ENCODE data around the gene VIPAS39.

The VIPAS39 gene

GRCh38 chr14:77470224-77470870 lies 12.9 kb upstream of the VIPAS39 start:
- no peaks in the 10 kb centered on the region for H3K27me3 ChIP-seq (ENCODE audit: control insufficient read depth, insufficient read depth, low read length, poor library complexity, severe bottlenecking)
- H3K36me3 ChIP-seq (ENCODE audit: control insufficient read depth, insufficient read depth, low read length): peaks cover 22% of the 10 kb centered on the region
- no peak overlapping the region for H3K27ac ChIP-seq (ENCODE audit: insufficient read depth, low read depth, low read length, poor library complexity, severe bottlenecking)
- no peak overlapping the region for H3K4me3 ChIP-seq (ENCODE audit: insufficient read depth, low read depth, low read length)
- no peaks in the 10 kb centered on the region for H3K9me3 ChIP-seq (ENCODE audit: control insufficient read depth, low read length)
- 87% methylated on average over 5 of the region's 5 CpGs for WGBS, 2 experiments
- H3K4me1 ChIP-seq (ENCODE audit: control insufficient read depth, insufficient read depth, low read length): no peaks in the 10 kb centered on the region

DNA sequence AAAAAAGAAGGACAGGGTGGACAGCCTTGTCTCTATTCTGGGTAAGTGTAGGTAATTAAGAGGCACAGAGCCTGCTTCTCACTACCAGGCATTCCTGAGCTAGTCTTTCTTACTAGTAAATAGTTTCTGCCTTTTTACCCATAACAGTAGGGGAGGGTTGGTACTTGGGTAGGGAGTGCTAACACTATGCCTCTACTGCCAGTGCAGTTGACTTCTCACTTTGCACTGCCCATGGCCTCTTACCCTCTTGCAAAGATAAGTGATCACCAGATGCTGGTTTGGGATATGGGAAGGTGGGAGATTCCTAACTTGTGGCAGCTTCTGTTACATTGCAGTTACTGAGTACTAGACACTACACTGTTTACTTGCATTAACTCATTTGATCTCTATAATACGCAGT lies 12.1 kb upstream of the VIPAS39 start:
- H3K36me3 ChIP-seq (ENCODE audit: control insufficient read depth, insufficient read depth, low read length): peaks cover 28% of the 10 kb centered on the region
- no peaks in the 10 kb centered on the region for H3K27me3 ChIP-seq (ENCODE audit: control insufficient read depth, insufficient read depth, low read length, poor library complexity, severe bottlenecking)
- no peak overlapping the region for H3K27ac ChIP-seq (ENCODE audit: insufficient read depth, low read depth, low read length, poor library complexity, severe bottlenecking)
- H3K9me3 ChIP-seq (ENCODE audit: control insufficient read depth, low read length): no peaks in the 10 kb centered on the region
- WGBS, 2 experiments: 90 to 92% methylated on average over 1 of the region's 1 CpG
- no peaks in the 10 kb centered on the region for H3K4me1 ChIP-seq (ENCODE audit: control insufficient read depth, insufficient read depth, low read length)
- H3K4me3 ChIP-seq (ENCODE audit: insufficient read depth, low read depth, low read length): no peak overlapping the region

- 90 to 92% methylated on average over 14 of the region's 14 CpGs for WGBS, 2 experiments
- no peaks in the 10 kb centered on the region for H3K9me3 ChIP-seq (ENCODE audit: control insufficient read depth, low read length)
- H3K36me3 ChIP-seq (ENCODE audit: control insufficient read depth, insufficient read depth, low read length): peaks cover 32% of the 10 kb centered on the region
- H3K27me3 ChIP-seq (ENCODE audit: control insufficient read depth, insufficient read depth, low read length, poor library complexity, severe bottlenecking): no peaks in the 10 kb centered on the region
- H3K4me3 ChIP-seq (ENCODE audit: insufficient read depth, low read depth, low read length): no peak overlapping the region
- no peaks in the 10 kb centered on the region for H3K4me1 ChIP-seq (ENCODE audit: control insufficient read depth, insufficient read depth, low read length)
- no peak overlapping the region for H3K27ac ChIP-seq (ENCODE audit: insufficient read depth, low read depth, low read length, poor library complexity, severe bottlenecking)
These were observed 11.7 kb upstream of the VIPAS39 start for GRCh38 chr14:77469067-77469505.

GRCh38 chr14:77467801-77468200 lies 10.4 kb upstream of the VIPAS39 start:
- Histone ChIP-seq H3K4me3 (ENCODE audit: insufficient read depth, low read depth, low read length) (no peak overlapping the region), H3K4me1 (ENCODE audit: control insufficient read depth, insufficient read depth, low read length) (no peaks in the 10 kb centered on the region), H3K9me3 (ENCODE audit: control insufficient read depth, low read length) (no peaks in the 10 kb centered on the region), H3K36me3 (ENCODE audit: control insufficient read depth, insufficient read depth, low read length) (peaks cover 41% of the 10 kb centered on the region), H3K27ac (ENCODE audit: insufficient read depth, low read depth, low read length, poor library complexity, severe bottlenecking) (no peak overlapping the region), H3K27me3 (ENCODE audit: control insufficient read depth, insufficient read depth, low read length, poor library complexity, severe bottlenecking) (no peaks in the 10 kb centered on the region)
- WGBS, 2 experiments: 92 to 95% methylated on average over 5 of the region's 5 CpGs

DNA sequence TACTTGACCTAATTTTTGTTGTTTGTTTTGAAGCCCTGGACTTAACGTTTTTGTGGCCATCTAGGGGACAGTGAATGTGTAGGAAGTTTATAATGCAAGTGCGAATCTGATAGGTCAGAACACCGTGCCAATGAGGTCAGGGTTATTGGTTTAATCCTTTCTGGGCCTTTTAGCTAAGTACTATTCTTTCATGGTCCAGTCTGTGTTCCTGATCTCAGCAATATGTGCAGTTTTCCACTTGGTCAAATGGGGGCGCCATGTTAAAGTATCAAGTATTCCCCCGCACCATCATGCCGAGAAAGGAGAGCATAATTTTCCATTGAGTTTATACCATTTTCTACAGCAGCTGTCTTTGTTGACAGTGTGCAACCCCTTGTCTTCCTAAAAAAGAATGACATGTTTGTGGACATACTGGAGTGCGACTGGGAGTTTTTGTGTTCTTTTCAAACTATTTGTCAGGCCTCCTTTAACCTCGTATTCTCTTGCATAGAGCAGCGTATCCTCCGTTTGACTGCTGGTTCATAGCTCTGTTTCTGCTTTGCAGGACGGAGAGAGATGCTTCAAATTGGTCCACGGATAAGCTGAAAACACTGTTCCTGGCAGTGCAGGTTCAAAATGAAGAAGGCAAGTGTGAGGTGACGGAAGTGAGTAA lies 1.8 kb upstream of the VIPAS39 start:
- Histone ChIP-seq H3K36me3 (ENCODE audit: control insufficient read depth, insufficient read depth, low read length) (peaks cover 37% of the 10 kb centered on the region), H3K4me3 (ENCODE audit: insufficient read depth, low read depth, low read length) (peak overlapping the region; percentile 98), H3K9me3 (ENCODE audit: control insufficient read depth, low read length) (no peaks in the 10 kb centered on the region), H3K27me3 (ENCODE audit: control insufficient read depth, insufficient read depth, low read length, poor library complexity, severe bottlenecking) (no peaks in the 10 kb centered on the region), H3K4me1 (ENCODE audit: control insufficient read depth, insufficient read depth, low read length) (peaks cover 12% of the 10 kb centered on the region), H3K27ac (ENCODE audit: insufficient read depth, low read depth, low read length, poor library complexity, severe bottlenecking) (no peak overlapping the region)
- 49 to 53% methylated on average over 13 of the region's 13 CpGs for WGBS, 2 experiments

DNA sequence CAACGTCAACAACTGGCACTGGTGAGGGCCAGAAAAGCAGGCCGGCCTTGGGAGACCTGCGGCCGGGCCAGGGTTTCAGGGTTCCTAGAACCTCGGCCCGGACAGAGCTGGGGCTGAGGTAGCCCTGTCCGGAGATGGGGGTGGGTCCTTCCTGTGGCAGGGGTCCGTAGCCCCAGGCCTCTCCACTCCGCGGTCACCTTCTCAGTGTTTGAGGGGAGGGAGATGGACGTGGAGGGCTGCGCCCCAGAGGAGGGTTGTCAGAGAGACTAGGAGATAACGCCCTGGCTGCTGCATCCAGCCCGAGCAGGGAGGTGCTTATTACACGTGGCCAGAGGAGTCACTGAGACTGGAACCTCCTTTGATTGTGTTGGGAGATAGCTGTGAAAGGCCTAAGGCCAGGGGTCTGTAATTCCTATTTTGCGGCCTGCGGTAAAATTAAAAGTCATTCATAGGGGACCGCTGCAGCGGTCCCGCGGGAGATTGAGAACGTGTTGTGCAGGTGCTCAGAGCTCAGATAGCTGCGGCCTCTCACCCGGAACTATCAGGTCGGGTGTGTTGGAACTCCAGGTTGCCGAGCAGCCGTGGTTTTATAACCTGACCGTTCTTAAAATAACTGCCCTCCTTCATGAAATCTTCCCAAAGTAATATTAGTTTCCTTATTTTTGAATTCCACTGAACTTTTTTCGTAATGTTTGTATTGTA lies 999 bp upstream of the VIPAS39 start:
- Histone ChIP-seq H3K4me3 (ENCODE audit: insufficient read depth, low read depth, low read length) (peak overlapping the region; percentile 98), H3K4me1 (ENCODE audit: control insufficient read depth, insufficient read depth, low read length) (peaks cover 12% of the 10 kb centered on the region), H3K27me3 (ENCODE audit: control insufficient read depth, insufficient read depth, low read length, poor library complexity, severe bottlenecking) (no peaks in the 10 kb centered on the region), H3K27ac (ENCODE audit: insufficient read depth, low read depth, low read length, poor library complexity, severe bottlenecking) (peak overlapping the region; percentile 79), H3K9me3 (ENCODE audit: control insufficient read depth, low read length) (no peaks in the 10 kb centered on the region), H3K36me3 (ENCODE audit: control insufficient read depth, insufficient read depth, low read length) (peaks cover 30% of the 10 kb centered on the region)
- WGBS, 2 experiments: 0 to 1% methylated on average over 28 to 29 of the region's 29 CpGs

GRCh38 chr14:77457115-77457521 lies 283 bp downstream of the VIPAS39 start:
- peaks cover 20% of the 10 kb centered on the region for H3K36me3 ChIP-seq (ENCODE audit: control insufficient read depth, insufficient read depth, low read length)
- peaks cover 12% of the 10 kb centered on the region for H3K4me1 ChIP-seq (ENCODE audit: control insufficient read depth, insufficient read depth, low read length)
- peak overlapping the region; percentile 51 for H3K27ac ChIP-seq (ENCODE audit: insufficient read depth, low read depth, low read length, poor library complexity, severe bottlenecking)
- 0 to 1% methylated on average over 18 of the region's 18 CpGs for WGBS, 2 experiments
- H3K4me3 ChIP-seq (ENCODE audit: insufficient read depth, low read depth, low read length): peak overlapping the region; percentile 98
- H3K9me3 ChIP-seq (ENCODE audit: control insufficient read depth, low read length): no peaks in the 10 kb centered on the region
- H3K27me3 ChIP-seq (ENCODE audit: control insufficient read depth, insufficient read depth, low read length, poor library complexity, severe bottlenecking): no peaks in the 10 kb centered on the region

GRCh38 chr14:77455966-77456640 lies 1.3 kb downstream of the VIPAS39 start:
- 94 to 96% methylated on average over 1 to 2 of the region's 2 CpGs for WGBS, 2 experiments
- no peaks in the 10 kb centered on the region for H3K27me3 ChIP-seq (ENCODE audit: control insufficient read depth, insufficient read depth, low read length, poor library complexity, severe bottlenecking)

DNA sequence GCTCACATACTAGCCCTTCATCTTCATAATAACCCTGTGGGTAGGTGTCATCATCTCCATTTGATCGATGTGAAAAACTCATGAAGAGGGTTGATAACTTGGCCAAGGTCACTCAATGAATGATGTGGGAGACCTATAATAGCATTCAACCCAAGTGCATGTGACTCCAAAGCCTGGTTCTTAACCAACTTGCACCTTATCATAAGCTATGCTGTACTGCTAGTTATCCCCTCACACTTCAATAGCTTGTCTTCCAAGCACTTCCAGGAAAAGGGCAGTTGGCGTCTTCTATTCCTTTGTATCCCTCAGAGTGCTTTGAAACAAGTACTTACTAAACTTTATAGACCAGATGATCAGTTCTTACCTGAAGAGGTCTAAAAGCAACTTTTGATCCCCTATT lies 15.2 kb downstream of the VIPAS39 start:
- Histone ChIP-seq H3K4me1 (ENCODE audit: control insufficient read depth, insufficient read depth, low read length) (no peaks in the 10 kb centered on the region), H3K4me3 (ENCODE audit: insufficient read depth, low read depth, low read length) (no peak overlapping the region), H3K27ac (ENCODE audit: insufficient read depth, low read depth, low read length, poor library complexity, severe bottlenecking) (no peak overlapping the region), H3K27me3 (ENCODE audit: control insufficient read depth, insufficient read depth, low read length, poor library complexity, severe bottlenecking) (no peaks in the 10 kb centered on the region), H3K9me3 (ENCODE audit: control insufficient read depth, low read length) (no peaks in the 10 kb centered on the region), H3K36me3 (ENCODE audit: control insufficient read depth, insufficient read depth, low read length) (peaks cover 25% of the 10 kb centered on the region)
- 93 to 97% methylated on average over 2 of the region's 2 CpGs for WGBS, 2 experiments

More at GRCh38 chr14:77455966-77456640, 1.3 kb downstream of the VIPAS39 start:
- peak overlapping the region; percentile 98 for H3K4me3 ChIP-seq (ENCODE audit: insufficient read depth, low read depth, low read length)
- peaks cover 18% of the 10 kb centered on the region for H3K36me3 ChIP-seq (ENCODE audit: control insufficient read depth, insufficient read depth, low read length)
- no peak overlapping the region for H3K27ac ChIP-seq (ENCODE audit: insufficient read depth, low read depth, low read length, poor library complexity, severe bottlenecking)
- peaks cover 12% of the 10 kb centered on the region for H3K4me1 ChIP-seq (ENCODE audit: control insufficient read depth, insufficient read depth, low read length)
- no peaks in the 10 kb centered on the region for H3K9me3 ChIP-seq (ENCODE audit: control insufficient read depth, low read length)

- H3K27me3 ChIP-seq (ENCODE audit: control insufficient read depth, insufficient read depth, low read length, poor library complexity, severe bottlenecking): no peaks in the 10 kb centered on the region
These were observed 17.5 kb downstream of the VIPAS39 start for GRCh38 chr14:77439861-77440260.

More at GRCh38 chr14:77439861-77440260, 17.5 kb downstream of the VIPAS39 start:
- Histone ChIP-seq H3K4me1 (ENCODE audit: control insufficient read depth, insufficient read depth, low read length) (no peaks in the 10 kb centered on the region), H3K36me3 (ENCODE audit: control insufficient read depth, insufficient read depth, low read length) (peaks cover 26% of the 10 kb centered on the region), H3K9me3 (ENCODE audit: control insufficient read depth, low read length) (no peaks in the 10 kb centered on the region), H3K4me3 (ENCODE audit: insufficient read depth, low read depth, low read length) (no peak overlapping the region), H3K27ac (ENCODE audit: insufficient read depth, low read depth, low read length, poor library complexity, severe bottlenecking) (no peak overlapping the region)
- WGBS, 2 experiments: 91 to 96% methylated on average over 4 of the region's 4 CpGs

Measured in ectodermal cell (in vitro differentiated cells).